Measurements from ENCODE around the gene VAMP2.
"Not testable (repeated sequence)": the region's sequence is repeated elsewhere in the genome, so short reads cannot be mapped to it uniquely, and the experiment has no call there.

VAMP2 gene

DNA sequence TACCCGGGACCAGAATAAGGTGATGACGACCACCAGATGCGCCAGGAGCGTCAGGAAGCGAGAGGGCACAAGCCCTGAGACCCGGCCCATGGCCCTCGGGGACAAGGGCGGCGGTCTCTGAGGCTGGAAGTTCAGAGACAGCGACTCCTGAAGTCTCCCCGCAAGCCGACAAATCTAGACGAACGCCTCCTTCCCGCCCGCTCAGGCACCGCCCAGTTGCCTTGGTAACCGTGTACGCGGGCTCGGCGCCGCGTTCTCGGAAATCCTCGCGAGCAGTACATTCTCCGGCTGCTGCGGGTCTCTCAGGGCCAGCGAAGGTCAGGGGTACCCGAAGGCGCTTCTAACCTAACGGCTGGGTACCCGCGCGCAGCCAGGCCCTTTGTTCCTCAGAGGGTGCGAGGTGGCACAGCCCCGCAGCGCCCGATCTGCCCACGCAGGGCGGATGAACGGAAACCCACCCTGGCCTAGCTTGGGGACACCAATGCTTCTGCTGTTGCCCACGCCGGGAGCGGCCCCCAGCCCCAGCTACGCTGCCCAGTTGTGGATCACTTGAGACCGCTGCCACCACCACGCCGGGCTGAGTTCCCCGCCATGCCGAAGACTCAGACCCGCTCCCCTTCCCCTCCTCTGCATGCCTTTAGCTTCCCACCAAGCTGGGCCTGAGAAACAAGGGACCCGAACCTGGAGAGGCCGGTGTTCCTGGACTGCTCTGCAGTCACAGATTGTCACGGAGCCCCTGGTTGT, 13.6 kb upstream of the VAMP2 start, which contains the start of gene TMEM107:
TSS of gene TMEM107 (minus strand) at position 184 of the 744 bp plus-strand sequence. CDS start at position 90, 94 bp downstream.
- in situ Hi-C loops (cut with MboI; ENCODE audit: low sequenced_read_pairs), result no loop called here

DNA sequence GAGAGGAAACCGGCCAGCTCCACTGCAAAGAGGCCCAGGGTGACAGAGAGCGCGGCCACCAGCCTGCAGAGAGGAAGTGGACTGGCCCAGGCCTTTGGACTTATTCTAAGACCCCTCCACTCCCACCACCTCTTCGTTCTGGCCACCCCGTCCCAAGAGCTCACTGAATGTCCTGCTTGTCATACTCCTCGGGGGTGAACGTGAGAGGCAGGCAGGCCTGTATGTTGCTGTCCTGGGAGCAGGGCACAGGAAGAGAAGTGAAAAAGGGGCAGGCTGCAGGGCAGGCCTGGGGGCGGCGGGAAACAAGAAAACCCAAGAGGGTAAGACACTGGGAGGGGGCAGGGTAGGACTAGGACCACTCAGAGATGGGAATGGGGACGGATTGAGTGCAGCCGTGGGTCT, 13.0 kb upstream of the VAMP2 start:
- in situ Hi-C loops (cut with MboI; ENCODE audit: low sequenced_read_pairs), result no loop called here

DNA sequence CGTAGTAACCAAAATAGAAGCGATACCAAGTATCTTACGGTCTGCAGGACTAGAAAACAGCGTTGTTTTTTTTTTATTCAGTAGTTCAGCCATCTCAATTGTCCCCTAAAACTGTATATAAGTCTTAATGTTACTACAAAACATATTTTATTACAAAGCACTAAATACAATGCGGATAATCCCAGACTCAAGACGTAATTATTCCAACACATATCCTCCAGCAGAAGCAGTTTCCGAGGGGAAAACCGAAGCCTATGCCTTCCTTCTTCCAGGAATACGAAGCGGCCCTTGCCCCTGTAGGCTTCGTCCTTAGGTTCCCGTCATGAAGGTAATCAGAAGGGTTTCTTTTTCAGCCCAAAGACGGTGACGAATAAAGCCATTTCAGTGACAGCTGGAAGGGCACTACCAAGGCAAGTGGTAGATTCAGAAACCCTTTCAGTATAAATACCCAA, 11.1 kb upstream of the VAMP2 start:
- in situ Hi-C loops (cut with MboI; ENCODE audit: low sequenced_read_pairs), result no loop called here

DNA sequence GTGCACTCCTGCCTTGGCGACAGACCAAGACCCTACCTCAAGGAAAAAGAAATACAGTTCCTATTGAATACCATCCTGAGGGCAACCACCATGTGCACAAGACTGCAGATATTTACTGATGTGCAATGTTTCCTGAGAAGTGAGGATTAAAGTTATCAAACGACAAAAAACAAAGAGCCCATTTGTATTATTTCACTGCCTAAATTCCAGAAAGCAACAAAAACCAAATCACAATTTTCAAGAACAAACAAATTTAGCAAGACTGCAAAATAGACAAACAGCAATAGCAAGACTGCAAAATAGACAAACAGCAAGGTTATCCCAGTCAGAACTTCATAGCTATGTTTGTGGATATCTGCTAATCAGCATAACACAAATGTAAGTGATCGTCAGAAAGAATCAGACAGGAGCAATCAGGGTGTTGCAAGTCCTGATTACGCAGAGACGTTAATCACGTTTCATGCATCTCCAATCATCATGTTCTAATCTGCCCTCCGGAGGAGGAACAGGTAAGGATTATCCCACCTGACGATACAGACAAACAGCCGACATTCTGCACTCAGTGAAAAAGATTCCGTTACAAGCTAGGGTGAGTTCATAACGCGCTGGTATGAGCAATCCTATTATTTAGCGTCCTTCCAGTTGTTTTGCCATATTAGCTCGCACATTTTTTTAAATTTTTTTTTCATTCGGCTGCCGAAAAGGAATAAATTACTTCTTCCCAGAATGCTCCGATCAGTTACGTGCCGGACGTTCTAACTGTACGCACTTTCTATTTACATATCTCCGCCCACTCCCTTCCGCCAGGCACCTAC, 10.5 kb upstream of the VAMP2 start:
- in situ Hi-C loops (cut with MboI; ENCODE audit: low sequenced_read_pairs), result no loop called here

DNA sequence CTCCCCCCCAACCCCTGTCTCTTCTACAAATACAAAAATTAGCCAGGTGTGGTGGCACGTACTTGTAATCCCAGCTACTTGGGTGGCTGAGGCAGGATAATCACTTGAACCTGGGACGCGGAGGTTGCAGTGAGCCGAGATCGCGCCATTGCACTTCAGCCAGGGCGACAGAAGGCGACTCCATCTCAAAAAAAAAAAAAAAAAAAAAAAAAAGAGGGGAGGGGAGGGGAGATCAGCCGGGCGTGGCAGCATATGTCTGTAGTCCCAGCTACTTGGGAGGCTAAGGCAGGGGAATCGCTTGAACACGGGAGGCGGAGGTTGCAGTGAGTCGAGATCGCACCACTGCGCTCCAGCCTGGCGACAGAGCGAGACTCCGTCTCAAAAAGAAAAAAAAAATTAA, 7.4 kb upstream of the VAMP2 start:
- in situ Hi-C loops (cut with MboI; ENCODE audit: low sequenced_read_pairs), result not testable (repeated sequence)

DNA sequence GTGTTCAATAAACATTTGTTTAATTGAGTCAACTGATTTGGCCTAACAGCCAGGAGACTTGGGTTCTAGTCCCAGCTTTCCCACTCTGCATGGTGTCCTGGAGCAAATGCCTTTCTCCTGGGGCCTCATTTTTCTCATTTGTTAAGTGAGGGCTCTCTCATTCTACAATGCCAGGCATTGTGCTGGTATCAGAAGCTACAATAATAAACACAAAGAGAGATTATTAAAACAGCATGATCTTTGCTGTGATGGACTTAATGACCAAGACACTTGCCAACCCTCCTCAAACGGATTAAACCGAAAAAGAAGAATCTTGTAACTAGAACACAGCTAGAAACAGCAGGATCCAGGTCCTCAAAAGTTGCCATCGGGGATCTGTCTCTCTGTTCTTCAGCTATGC, 4.8 kb upstream of the VAMP2 start:
- in situ Hi-C loops (cut with MboI; ENCODE audit: low sequenced_read_pairs), result no loop called here

DNA sequence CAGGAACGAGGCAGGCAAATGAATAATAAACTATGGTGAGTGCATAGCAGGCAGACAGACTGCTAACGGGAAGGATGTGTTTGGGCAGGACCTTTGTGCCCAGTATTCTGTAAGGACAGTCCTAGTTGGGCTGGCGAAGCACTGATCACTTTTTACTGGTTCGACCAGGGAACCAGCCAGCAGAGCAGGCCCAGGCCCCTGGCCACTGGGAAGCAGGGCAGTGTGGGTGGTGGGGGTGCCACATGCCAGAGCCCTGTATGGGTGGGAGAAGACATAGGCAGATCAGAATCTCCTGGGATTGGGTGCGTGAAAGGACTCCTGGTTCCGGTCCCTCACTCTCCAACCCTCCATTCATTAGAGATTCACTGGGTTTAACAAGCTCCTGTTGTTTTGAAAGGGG, 4.0 kb upstream of the VAMP2 start:
- in situ Hi-C loops (cut with MboI; ENCODE audit: low sequenced_read_pairs), result no loop called here

DNA sequence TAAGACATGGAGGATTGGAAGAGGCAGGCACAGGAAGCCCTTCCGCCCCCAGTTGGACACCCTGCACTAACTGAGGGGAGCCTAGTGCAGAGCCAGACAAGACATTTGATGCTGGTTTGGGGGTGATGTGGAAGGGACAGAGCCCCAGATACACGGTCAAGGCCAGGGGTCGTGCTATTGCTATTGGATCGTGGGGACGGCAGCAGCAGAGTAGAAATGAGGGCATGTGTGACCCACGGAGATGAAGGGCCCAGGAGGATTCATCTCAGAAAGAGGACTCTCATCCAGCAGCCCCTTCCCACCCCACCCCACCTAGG, 2.0 kb upstream of the VAMP2 start:
- in situ Hi-C loops (cut with MboI; ENCODE audit: low sequenced_read_pairs), result no loop called here

DNA sequence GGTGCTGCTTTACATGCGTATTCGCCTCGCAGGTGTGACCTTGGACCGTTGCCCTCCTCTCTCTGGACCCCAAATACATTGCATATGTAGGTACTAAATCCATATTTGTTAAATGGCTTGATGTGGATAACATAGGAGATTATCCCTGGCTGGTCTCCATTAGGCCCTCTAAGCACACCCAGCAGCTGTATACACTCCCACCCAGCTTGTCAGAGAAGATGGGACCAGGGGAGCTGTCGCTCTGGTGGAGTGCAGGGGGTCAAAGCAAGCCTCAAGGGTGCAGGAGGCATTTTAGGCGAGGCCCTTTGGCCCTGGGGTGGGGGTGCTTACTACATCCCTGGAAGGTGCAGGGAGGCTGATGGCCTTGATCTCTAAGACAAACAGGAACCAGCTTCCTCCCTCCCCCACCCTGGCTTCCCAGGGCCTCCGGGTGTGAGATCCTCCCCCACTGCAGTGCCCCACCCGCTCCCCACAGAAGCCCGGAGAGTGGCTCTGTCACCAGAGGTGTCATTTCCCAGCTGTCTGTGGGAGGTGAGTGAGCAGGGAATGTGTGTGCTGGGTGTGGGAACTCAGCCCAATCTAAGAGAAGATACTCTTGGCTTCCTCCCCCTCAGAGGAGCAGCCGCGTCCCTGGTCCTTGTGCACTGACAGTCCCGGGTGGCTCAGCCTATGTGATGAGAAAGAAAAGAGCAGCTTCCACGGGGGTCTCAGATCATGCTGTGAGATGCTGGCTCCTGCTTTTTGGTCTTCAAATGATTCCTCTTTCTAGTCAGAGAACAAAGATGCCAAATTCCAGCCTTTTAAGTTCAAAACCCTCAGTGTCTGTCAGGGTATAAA, 1.4 kb upstream of the VAMP2 start:
- in situ Hi-C loops (cut with MboI; ENCODE audit: low sequenced_read_pairs), result no loop called here

DNA sequence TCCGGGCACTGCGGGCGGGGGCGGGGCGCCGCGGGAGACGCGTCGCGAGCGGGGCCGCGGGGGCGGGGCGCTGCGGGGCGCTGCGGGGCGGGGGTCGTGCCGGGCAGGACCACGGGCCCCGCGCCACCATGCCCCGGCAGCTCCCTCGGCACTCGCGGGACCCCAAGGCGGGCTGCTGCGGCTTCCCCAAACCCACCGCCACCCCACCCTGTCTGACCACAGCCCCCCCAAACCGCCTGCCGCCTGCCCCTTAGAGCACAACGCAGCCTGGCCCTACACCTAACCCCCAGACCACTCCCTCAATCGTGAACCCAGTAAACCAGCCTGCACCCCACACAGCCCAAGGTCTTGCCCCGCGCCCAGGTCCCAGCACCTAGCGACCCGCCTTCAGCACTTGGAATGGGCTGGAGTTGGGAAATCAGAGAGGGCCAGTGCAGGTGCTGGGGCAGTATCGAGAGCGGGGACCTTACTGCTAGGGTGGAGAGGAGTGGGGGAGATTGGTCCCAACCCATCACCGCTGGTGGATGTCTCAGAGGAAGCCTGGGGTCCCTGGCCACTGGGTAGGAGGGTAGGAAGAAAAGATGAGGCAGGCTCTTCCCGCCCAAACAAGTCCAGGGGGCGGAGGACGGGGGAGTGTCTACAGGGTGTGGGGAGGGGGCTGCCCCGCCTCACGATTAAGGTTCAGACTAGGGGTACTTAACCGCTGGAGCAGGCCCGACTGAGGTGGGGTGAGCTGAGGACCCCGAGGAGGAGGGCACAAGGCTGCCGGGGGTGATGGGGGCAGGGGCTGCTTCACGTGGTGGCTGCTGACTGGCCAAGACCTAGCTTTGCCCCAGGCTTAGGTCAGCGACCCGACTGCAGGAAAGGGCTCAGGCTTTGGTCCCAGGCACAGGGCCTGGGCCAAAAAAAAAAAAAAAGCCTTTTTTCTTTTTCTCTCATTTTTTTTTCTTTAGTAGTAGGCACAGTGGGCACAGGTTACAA, 539 bp upstream of the VAMP2 start:
- in situ Hi-C loops (cut with MboI; ENCODE audit: low sequenced_read_pairs), result no loop called here

DNA sequence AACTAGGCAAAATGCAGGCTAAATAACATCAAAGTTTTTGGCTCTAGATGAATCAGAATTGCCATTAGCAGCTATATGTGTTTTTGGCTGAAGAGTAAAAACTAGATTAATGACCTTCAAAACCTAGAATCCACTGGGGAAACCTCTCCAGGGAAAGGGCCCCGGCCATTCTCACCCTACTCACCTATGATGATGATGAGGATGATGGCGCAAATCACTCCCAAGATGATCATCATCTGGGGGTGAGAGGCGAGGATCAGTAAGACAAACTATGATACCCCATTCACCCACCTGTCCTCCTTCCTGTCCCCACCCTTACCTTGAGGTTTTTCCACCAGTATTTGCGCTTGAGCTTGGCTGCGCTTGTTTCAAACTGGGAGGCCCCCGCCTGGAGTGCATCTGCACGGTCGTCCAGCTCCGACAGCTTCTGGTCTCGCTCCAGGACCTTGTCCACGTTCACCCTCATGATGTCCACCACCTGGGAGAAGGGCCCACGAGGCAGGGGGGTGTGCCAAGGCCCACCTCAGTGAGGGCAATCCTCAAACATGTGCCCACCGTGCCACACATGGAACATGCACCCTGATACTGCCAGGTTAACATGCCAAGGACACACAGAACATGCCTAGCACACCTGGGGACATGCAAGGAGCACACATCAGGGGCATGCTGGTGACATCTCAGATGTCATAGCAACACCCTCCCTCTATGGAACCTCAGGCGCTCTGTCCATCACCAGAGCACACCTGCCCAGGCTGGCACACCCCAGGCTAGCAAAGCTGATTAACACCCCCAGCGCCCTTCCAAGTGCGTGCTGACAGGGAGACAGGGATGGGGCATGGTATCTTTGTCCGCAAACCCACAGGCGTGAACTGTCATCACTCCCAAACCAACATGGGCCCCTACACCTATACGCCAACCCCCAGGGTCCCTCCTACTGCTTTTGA, 1.2 kb downstream of the VAMP2 start:
- in situ Hi-C loops (cut with MboI; ENCODE audit: low sequenced_read_pairs), result no loop called here

DNA sequence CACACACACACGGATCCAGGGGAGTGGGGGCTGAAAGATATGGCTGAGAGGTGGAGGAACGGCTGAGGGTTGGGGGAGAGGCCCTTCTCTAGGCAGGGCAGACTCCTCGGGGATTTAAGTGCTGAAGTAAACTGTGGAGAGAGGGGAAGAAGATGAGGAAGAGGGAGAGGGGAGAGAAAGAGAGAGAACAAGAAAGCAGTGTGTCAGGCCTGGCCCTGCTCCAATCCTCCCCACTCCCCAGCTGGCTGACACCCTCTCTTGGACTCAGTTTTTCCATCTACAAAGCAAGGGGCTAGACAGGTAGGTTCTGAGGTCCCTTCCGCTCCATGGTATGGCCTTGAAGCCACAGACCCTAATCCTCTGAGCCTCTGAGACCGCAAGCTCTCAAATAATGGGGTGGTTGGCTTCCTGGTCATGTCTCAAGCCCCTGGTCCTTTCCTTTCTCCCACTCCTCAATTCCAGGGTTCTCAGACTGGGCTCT, 2.0 kb downstream of the VAMP2 start:
- in situ Hi-C loops (cut with MboI; ENCODE audit: low sequenced_read_pairs), result no loop called here

DNA sequence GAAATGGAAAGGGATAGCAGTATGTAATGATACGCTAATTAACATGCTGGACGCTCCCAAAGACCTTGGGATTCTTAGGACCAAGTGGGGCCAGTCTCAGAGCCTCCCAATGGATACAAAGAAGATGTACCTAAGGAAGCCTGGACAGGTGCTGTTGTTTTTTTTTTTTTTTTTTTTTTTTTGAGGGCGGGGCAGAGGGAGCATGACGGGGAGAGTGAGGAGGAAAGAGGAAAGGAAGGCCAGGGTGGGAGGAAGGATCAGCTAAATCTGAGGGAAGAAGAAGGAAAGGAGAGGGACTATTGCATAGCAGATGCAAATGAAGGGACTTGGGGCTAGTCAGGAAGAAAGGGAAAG, 2.5 kb downstream of the VAMP2 start:
- in situ Hi-C loops (cut with MboI; ENCODE audit: low sequenced_read_pairs), result no loop called here

DNA sequence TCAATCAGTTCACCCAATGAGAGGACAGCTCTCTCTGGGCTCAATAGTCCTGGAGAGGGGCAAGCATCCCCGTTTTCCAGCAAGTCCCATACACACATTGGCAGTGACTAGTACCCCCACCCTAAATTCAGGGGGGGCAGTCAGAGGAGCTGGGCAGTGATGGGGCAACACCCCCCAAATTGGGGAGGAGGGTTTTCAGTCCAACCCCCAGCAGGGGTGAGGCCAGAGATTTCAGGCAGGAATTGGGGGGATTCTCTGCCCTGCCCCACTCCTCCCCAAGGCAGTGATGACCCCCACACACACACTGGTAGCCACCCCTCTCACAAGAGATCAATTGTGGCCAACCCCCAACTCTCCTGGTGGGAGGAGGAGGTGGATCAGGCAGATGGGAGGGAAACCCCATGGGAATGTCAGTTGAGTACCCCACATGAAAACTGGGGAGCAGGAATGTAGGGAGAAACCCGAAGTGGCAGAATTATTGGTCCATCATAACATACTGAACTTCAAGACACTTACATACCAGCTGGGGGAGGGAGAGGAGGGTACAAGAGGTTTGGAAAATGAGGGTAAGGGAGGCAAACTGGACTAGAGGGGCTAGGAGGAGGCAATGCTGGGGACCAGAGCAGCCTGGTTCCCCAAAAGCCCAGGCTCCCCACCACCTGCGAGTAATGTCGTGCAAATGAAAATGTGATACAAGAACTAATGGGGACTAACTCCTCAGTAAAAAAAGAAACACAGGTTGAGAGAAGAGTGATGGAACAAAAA, 3.1 kb downstream of the VAMP2 start:
- in situ Hi-C loops (cut with MboI; ENCODE audit: low sequenced_read_pairs), result no loop called here

DNA sequence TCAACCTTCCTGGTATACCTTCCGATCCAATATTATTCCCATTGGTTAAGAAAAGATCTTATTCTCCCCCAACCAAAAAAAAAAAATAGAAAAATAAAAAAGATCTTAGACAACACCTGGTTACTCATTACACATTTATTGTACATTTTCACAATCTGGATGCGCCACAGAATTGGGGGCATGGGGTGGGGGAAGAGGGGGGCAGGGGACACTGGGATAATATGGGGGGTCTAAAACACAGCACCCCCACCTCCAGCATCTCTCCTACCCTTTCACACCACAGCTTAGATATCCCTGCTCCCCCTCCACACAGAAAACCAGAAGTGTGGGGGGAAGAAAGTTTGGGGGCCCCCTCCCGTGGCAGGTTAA, 3.7 kb downstream of the VAMP2 start:
- in situ Hi-C loops (cut with MboI; ENCODE audit: low sequenced_read_pairs), result no loop called here

DNA sequence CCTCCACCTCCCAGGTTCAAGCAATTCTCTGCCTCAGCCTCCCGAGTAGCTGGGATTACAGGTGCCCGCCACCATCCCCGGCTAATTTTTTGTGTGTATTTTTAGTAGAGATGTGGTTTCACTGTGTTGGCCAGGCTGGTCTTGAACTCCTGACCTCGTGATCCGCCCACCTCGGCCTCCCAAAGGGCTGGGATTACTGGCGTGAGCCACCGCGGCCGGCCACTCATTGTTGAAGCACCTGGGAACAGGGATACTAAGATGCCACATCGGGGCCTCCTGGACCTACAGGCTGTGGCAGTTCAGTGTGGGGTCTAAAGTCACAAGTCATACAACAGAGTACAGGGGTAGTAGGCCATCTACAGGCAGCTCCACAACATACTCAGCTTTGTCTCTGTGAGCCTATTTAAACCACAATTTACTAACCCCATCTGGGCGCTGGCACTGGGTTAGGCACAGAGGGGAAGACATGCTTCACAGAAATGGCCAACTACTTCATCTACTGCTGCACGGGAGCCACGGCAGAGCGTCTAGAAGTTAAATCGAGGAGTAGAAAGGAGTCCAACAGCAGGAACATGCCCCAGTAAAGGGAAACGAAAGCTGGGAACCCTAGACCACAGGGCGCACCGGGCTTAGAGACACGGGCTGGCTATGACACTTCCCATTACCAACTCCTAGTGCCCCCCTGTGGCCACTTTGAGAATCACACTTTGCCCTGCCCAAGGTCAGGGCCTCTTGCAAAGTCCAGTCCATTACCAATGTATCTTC, 4.3 kb downstream of the VAMP2 start:
- in situ Hi-C loops (cut with MboI; ENCODE audit: low sequenced_read_pairs), result no loop called here

DNA sequence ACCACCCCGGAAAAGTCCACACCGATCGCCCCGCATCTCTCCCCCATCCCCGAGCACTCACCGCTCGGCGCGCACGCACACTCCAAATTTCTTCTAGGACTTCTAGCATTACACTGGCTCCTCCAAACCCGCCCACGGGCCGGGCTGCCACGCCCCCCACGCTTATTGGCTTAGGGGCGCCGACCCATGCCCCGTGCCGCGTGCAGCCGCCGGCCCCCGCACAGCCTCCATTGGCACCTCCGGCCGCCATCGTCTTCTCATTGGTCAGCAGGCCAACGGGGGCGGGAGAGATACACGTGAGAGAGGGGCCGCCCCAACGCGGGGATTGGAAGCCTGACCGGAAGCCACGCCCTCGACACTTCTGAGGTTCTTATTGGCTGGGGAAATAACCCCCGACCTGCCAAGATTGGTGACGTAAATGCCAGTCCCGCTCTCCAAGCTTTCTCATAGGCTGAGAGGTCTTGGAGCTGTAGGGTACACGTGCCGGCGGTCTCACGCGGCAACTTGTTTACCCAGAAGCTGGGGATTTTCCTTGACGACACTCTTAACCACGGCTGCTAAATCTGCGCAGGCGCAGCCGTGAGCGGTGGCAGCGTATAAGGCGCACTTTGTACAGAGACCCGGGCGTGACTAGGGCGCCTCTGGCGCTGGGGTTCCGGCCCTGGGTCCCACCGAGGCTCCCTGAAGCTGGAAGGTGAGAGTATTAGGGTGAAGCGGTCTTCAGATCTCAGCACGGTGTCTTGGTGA, 6.3 kb downstream of the VAMP2 start:
- in situ Hi-C loops (cut with MboI; ENCODE audit: low sequenced_read_pairs), result no loop called here
